HEK293 (cell line): ENCODE measurements around the gene PROSER2.

Source experiments
- SP2 ChIP-seq: fragments of 450-650 bp; formaldehyde crosslinking; IDR thresholded peaks from 2 replicates; pipeline ENCODE4 v1.5.1; 2016; ENCODE audit warnings: missing biosample characterization, missing genetic modification characterization
- WT1 ChIP-seq: fragments of 450-650 bp; formaldehyde crosslinking; IDR thresholded peaks from 2 replicates; pipeline ENCODE4 v1.5.1; 2016; ENCODE audit warnings: missing biosample characterization, missing genetic modification characterization
- ZNF157 ChIP-seq: fragments of 450-650 bp; formaldehyde crosslinking; IDR thresholded peaks from 2 replicates; pipeline ENCODE4 v1.5.1; 2016; ENCODE audit warnings: missing biosample characterization, missing genetic modification characterization
- ZNF24 ChIP-seq: fragments of 450-650 bp; formaldehyde crosslinking; IDR thresholded peaks from 2 replicates; pipeline ENCODE4 v1.5.1; 2016; ENCODE audit warnings: missing biosample characterization, missing genetic modification characterization
- ZNF391 ChIP-seq: fragments of 450-650 bp; formaldehyde crosslinking; IDR thresholded peaks from 2 replicates; pipeline ENCODE4 v1.5.1; 2016; ENCODE audit warnings: low read depth, missing biosample characterization, missing genetic modification characterization, borderline replicate concordance
- ZNF514 ChIP-seq: fragments of 450-650 bp; formaldehyde crosslinking; IDR thresholded peaks from 2 replicates; pipeline ENCODE4 v1.5.1; 2016; ENCODE audit warnings: missing biosample characterization, missing genetic modification characterization
- ZNF548 ChIP-seq: fragments of 450-650 bp; formaldehyde crosslinking; IDR thresholded peaks from 2 replicates; pipeline ENCODE4 v1.5.1; 2016; ENCODE audit warnings: missing biosample characterization, missing genetic modification characterization
- ZNF654 ChIP-seq: fragments of 450-650 bp; formaldehyde crosslinking; IDR thresholded peaks from 2 replicates; pipeline ENCODE4 v1.5.1; 2016; ENCODE audit warnings: low read depth, missing biosample characterization, missing genetic modification characterization
- ZNF785 ChIP-seq: fragments of 450-650 bp; formaldehyde crosslinking; IDR thresholded peaks from 2 replicates; pipeline ENCODE4 v1.5.1; 2016; ENCODE audit warnings: missing biosample characterization, missing genetic modification characterization
- TF ChIP-seq, protein P1 (sequence below): fragments of 450-650 bp; formaldehyde crosslinking; IDR thresholded peaks from 2 replicates; pipeline ENCODE4 v1.5.1; 2016; ENCODE audit warnings: missing biosample characterization, missing genetic modification characterization
- TF ChIP-seq, protein P2 (sequence below): fragments of 450-650 bp; IDR thresholded peaks from 2 replicates; pipeline ENCODE4 v1.5.1; 2018; ENCODE audit warnings: missing biosample characterization, mild to moderate bottlenecking, missing genetic modification characterization

DNA sequence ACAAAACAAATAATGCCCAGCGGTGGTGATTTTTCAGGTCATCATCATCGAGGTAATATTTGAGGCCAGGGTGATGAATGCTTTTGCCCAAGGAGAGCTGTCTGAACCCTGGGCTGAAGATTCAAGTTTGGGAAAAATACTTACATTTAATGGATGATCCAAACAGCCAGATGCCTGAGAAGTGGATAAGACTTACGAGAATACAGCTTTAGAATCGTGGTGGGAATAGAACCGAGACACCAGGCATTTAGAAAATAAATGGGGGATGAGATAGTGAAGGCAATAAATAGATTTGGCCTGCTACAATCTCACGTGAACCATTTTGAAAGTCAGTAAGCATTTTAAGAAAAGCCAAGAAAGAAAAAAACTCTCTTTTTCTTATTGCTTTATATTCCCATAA is 12.2 kb upstream of the PROSER2 start:
- no peak for TF ChIP-seq ZNF157 (tag by site-specific recombination)
- TF ChIP-seq ZNF514 (tag by site-specific recombination) = no peak
- TF ChIP-seq, protein P1, sequence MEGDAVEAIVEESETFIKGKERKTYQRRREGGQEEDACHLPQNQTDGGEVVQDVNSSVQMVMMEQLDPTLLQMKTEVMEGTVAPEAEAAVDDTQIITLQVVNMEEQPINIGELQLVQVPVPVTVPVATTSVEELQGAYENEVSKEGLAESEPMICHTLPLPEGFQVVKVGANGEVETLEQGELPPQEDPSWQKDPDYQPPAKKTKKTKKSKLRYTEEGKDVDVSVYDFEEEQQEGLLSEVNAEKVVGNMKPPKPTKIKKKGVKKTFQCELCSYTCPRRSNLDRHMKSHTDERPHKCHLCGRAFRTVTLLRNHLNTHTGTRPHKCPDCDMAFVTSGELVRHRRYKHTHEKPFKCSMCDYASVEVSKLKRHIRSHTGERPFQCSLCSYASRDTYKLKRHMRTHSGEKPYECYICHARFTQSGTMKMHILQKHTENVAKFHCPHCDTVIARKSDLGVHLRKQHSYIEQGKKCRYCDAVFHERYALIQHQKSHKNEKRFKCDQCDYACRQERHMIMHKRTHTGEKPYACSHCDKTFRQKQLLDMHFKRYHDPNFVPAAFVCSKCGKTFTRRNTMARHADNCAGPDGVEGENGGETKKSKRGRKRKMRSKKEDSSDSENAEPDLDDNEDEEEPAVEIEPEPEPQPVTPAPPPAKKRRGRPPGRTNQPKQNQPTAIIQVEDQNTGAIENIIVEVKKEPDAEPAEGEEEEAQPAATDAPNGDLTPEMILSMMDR = no peak
- TF ChIP-seq ZNF548 (tag by site-specific recombination) = no peak
- TF ChIP-seq SP2 = no peak
- TF ChIP-seq ZNF654 (tag by site-specific recombination) = no peak
- TF ChIP-seq ZNF24 = no peak
- TF ChIP-seq, protein P2, sequence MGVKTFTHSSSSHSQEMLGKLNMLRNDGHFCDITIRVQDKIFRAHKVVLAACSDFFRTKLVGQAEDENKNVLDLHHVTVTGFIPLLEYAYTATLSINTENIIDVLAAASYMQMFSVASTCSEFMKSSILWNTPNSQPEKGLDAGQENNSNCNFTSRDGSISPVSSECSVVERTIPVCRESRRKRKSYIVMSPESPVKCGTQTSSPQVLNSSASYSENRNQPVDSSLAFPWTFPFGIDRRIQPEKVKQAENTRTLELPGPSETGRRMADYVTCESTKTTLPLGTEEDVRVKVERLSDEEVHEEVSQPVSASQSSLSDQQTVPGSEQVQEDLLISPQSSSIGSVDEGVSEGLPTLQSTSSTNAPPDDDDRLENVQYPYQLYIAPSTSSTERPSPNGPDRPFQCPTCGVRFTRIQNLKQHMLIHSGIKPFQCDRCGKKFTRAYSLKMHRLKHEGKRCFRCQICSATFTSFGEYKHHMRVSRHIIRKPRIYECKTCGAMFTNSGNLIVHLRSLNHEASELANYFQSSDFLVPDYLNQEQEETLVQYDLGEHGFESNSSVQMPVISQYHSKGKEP = no peak
- TF ChIP-seq WT1 (tag by site-specific recombination) = no peak
- TF ChIP-seq ZNF391 (tag by site-specific recombination) = no peak
- TF ChIP-seq ZNF785 (tag by site-specific recombination) = no peak
